HG03039 (cell line): Measurements from ENCODE around the gene ETV6.

Experiments
- ATAC-seq: cut with Tn5 transposase; IDR thresholded peaks from one replicate; pipeline ENCODE4 v1.9.1; 2021; ENCODE audit warnings: mild to moderate bottlenecking, moderate library complexity; ENCODE audit not compliant: unreplicated experiment

The ETV6 gene

DNA sequence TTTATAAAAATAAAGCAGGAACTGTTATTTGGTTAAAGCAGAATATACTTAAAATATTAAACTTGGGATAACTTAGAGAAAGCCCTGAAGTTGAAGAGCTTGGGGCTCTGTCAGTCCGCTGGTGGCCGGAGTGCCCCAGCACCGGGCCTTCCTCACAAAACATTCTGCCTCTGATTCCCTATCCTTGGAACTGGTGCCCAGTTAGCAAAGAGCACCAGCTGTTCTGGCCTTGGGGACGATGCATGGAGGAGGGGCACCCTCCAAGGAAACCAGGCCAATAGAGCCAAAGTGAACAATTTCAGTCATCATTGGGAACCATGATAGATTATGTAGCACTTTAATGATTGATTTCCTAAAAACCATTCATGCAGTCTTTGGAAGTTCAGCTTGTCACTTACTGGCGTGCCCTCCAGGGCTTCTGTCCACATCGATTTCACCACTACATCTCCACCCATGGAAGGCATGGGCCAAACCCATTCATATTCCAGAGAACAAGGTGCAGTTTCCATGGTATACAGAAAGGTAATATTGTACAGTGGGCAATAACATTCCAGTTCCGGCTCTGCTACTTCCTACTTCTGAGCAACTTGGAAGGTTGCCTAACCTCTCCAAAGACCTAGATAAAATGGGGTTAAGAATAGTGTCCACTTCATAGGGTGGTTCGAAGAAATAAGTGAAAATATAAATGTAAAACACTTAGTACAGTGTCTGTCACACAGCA, 145.9 kb downstream of the ETV6 start:
- ATAC-seq: no peak

DNA sequence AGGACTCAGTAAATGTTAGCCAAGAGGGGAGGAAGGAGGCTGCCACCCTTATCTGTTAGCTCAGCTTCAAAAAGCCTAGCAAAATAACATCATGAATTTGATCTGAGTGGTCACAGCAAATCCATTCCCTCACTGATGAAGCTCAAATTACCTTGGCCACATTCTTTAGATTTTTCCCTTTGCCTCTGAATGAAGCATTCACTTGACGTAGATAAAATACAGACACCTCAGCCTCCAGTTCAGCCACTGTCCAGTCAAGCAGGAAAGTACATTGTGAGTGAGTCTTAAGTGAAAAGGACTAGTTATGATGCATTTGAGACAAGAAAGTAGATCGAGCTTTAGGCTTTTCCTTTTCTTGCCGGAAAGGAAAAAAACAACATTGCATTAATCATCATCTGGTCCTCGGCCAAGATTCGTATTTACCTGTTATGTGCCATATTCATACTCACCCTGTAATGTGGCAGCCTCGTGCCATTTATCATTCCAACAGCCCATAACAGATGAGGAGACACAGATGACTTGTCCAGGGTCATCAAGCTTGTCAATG, 146.5 kb downstream of the ETV6 start:
- ATAC-seq: no peak

DNA sequence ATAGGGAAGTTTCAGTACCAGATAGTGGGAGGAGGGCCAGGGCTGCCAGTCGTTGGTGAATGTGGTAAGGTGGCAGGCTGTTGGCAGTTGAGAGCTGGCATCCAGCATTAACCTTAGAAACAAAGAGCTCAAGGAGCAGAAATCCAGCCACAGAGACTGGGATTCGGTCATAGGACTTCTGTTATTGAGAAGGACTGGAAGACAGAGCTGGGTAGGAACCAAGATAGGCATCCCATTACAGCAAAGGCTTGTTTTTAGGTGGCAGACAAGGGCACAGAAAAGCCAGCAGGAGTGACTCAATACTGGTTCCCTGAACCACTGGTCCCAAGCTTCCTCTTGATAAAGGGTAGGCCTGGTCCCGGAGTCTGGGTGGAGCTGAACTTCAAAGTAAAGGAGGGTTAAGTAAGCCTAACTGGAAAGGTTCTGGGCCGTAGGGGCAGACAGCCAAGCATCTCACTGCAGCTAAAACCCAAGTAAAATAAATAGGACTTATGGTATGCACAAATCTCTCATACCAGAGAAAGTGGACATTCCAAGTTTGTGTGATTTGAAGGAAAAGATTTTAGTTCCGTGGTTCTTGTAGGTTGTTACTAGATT, 147.9 kb downstream of the ETV6 start:
- no peak for ATAC-seq

DNA sequence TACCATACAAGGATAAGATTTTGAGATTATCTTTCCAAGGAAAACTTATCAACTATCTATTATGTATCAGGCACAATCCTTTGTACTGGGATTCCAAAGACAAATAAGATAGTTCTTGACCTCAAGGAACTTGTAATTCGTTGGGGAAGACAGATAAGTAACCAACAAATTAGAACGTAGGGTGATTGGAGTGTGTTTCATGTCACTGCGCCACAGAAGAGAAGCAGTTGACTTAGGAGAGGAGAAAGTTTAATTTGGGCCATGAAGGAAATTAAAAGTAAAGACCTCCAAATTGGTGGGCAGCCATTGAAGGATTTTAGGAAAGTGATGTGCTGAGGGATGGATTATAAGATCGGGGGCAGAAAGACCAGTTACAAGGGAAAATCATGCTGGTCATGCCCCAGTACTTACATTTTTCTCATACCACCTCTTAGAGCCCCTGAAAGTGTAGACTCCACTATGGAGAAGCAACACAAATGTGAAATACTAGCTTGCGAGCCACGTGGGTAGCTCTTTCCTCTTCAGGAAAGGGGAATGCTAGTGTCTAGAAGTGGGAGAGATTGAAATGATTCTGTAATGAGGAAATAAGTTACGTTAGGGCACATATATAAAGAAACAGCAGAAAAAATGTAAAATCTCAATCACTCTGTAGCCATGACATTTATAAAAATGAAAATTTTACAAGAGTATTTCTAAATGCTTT, 148.7 kb downstream of the ETV6 start:
- ATAC-seq: no peak

DNA sequence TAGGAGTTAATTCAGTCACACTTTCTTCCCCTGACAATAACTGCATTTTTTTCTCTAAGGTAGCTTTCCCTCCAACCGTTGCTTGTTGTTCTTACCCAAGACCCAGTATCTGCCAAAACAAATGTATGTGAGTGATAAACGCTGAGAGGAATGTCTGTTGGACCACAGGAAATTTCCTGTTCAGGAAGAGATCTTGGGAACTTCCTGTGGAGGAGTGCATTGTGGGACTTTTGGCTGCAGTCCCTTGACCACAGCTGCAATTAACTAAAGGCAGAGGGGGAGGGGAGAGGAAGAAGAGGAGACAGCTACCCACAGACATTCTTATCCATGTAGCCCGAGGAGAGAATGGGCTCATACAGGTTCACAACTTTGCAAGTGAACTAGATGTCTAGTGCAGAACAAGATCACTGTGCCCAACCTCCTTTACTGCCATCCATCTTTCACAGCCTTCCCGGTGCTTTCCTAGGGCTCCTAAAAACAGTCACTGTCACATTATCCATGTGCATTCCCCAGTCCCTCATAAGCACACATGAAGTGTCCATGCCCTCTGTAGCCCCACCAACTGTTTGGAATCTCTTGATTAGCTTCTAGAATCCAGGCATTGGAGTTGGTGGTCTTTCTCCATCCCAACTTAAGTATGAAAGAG, 149.5 kb downstream of the ETV6 start:
- ATAC-seq: no peak

DNA sequence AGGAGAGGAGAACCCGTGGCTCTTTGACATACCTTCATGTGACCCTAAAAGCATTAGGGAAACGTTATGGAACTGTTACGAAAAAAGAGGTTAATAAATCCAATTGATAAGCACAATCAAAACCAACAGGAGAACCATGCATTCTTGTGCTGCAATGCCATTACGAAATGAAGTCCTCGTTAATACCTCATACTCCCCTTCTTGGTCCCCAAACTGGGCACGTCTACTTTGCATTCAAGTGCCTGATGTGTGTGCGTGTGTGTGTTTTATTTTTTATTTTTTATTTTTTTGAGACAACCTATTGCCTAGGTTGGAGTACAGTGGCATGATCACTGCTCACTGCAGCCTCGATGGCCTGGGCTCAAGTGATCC, 150.0 kb downstream of the ETV6 start:
- no peak for ATAC-seq

DNA sequence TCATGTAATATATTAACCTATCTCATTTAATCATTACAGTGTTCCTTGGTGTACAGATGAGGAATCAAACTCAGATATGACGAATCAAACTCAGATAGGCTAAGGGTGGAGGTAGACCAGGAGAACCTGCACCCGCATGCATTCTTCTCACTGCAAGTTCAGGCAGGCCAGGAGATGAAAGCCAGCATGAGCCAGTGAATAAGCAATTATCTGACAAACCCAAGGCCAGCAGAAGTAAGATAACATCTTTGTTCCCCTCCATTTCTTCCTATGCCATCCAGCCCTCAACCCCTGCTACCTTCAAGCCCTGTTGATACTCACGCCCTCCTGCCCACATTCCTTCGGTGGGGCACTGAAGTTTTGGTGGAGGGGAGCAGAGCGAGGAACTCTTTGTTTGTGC, 152.2 kb downstream of the ETV6 start:
- no peak for ATAC-seq

DNA sequence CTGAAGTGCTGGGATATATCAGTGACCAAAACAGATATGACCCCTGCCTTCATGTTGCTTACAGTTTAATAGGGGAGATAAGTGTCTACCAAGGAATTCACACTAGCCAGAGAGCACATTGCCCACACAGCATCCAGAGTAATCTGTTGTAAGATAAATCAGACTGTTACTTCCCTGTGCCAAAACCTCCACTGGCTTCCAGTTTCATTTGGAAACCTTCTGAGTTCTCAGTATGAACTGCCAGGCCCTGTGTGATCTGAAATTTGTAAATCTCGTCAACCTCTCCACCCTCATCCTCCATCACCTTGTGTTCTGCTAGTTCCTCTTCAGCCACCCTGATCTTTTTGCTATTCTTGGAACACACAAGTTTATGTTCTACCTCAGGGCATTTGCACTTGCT, 154.7 kb downstream of the ETV6 start:
- ATAC-seq: no peak

DNA sequence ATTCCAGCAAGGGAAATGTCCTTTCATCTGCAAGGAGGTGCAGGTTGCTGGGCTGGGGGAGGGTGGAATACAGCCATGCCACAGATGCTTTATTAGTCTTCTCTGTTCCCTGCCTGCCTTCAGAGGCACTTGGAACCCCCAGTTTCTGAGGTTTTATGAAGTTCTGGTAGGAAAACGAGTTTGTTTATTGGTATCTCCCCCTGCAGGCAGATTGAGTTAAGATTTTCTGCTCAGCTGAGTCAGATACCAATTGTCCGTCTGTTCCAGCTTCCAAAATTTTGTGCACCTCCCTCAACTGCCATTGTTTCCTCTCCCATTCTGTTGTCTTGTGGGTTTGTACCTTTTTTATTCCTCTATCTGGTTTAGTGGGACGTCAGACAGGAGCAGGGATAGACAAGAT, 155.6 kb downstream of the ETV6 start:
- no peak for ATAC-seq

DNA sequence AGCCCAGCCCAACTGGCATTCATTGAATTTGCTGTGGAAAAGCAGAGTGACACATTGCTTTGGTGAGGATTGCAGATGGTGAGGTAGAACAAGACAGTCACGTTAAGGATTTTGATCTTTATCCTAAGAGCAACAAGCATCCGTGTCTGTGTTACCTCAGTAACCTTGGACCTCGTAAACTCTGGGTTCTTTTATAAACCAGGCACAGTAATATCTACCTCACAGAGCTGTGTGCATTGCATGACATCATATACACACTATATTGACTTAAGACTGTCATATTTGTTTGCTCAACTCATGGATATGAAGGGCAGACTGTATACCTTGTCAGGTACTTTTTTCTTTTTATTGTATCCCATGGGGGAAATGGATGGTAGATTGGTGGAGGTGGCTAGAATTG, 156.2 kb downstream of the ETV6 start:
- ATAC-seq: no peak

DNA sequence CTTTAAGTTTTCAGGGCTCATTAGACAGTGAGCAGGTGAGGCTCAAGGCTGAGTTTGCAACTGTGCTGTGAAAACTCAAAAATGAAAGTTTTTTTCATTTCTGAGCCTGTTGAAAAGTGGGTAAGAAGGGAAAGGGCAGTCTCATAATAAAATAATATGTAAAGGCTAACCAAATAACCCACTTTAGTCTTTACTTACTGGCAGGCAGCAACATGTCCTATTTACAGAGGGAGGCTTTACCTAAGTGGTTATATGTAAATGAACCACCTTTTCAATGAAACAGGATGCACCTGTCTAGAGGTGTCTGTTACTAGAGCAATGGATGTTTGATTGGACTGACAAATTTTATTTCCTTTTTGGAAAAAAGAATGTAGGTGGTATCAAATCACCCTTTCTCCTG, 158.0 kb downstream of the ETV6 start:
- no peak for ATAC-seq

DNA sequence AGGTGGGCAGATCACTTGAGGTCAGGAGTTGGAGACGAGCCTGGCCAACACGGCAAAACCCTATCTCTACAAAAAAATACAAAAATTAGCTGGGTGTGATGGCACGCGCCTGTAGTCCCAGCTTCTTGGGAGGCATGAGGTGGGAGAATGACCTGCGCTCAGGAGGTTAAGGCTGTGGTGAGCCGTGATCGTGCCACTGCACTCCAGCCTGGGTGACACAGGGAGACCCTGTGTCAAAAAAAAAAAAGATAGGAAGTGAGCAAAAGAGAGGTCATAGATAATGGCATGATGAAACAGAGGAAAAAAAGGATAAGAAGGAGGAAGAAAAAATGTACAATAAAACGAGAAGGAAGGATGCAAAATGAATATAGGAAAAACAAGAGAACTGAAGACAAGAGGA, 159.5 kb downstream of the ETV6 start:
- ATAC-seq: no peak

DNA sequence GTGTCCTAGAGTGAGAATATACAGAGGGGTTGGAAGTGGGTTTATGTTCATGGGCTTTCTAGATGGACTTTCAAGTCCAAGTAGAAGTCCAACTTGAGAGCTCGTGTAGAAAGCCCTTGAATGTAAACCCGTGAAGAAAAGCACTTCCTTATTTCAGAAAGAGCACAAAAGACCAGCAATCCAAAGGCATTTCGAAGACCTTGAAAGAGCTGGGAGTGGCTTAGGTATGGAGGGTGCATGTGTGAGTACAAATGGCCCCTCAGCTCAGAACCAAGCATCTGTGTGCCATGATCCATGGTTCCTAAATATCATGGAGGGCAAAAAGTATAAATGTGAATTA, 160.7 kb downstream of the ETV6 start:
- ATAC-seq: no peak

DNA sequence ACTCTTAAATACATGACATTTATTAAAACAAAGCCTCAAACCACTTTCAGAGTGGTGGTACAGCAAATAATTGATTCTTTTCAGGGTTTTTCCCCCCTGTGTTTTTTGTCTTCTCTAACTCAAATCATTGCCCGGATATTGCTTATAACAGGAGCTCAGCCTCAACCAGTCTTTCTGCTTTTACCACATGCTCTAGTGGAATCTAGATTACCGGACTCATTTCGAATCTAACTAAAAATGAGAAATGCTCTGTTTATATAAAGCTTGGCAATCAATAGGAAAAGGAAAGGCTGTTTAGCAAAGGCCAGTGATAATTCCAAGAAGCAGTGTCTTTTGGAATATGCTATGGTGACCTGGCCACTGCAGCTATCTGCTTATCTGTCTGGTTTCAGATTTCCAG, 161.5 kb downstream of the ETV6 start:
- ATAC-seq: no peak

DNA sequence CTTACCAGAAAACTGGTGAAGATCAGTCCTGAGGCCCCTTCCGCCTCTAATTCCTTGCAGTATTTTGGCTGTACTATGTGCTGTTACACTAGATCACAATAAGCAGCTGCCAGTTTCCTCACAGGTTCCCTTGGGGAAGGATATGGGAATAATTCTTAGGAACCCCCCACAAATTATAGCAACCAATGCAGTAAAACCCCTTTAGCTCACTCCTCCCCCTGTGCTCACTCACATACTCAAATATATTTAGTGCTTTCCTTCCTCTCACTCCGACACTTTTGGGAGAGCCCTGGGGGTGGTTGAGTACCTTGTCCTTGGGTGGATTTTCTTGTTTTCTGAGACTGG, 162.7 kb downstream of the ETV6 start:
- ATAC-seq: no peak

DNA sequence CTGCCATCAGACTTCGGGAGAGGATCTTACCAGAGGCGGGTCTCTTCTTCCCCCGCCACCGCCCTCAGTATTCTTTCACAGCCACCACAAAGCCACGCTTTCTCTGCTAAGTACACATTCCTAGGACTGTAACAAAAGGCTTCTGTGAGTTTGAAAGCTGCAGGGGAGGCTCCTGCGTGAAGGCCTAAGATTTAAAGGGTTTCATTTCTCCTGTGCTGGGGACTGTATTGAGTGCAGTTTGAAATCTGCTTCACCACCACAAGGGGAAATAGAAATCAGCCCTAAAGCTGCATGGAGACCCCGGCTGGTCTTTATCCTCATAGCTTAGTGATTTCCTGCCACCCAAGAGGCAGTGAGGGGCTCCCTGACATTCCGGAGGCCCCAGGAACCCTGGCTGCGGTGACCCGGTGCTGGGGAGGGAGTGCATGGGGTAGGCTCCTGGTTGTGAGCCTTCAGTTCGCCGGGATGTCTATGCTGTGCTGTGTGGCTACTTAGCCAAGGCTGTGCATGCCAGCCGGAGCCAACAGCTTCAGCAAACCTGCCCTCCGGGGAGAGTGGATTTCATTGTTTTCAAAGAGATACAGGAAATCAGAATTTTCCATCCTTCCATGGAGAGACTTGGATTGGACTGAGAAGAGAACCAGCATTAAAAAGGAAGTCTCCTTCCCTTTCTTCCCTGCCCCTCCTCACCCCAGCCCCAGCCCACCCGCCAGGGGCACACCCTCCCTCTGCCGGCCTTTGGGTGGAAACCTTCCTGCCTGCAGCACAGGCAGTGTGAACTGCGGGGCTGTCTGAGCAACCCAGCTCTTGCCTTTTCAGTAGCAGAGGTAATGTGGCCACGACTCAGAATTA, 163.3 kb downstream of the ETV6 start:
- ATAC-seq: peak; percentile 61

DNA sequence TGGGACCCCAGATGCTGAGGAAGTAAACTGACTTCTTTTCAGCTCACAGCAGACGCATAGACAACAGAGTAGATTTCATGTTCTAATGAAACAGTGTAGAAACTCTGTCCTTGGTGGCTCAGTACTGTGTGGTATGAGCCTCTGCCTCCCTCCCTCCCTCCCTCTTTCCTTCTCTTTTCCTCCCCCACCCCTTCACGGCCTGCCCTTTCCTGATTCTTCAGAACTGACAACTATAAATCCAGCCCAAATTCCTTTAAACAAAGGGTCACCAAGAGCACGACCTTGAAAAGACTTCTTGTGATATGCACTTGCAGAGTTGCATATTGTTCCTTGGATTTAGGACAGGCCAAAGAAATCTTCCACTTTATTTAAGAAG, 164.0 kb downstream of the ETV6 start:
- no peak for ATAC-seq

DNA sequence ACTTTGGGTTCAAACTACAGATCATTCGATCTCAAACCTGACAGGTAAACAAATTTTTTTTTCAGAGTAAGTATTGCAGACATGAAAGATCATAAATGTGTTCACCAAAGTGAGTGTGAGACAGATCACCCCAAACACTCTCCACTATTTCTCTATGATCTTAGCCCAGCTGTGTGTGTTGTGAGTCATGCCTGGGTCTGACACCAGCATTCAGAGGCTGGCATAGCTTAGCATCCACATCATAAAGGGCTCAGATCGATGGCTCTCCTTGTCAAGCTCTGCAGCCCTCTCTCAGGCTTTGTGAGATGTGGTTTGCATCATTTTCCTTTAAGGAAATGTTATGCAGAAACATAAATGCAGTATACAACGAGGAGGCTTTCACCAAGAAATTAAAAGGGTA, 164.9 kb downstream of the ETV6 start:
- ATAC-seq: no peak

DNA sequence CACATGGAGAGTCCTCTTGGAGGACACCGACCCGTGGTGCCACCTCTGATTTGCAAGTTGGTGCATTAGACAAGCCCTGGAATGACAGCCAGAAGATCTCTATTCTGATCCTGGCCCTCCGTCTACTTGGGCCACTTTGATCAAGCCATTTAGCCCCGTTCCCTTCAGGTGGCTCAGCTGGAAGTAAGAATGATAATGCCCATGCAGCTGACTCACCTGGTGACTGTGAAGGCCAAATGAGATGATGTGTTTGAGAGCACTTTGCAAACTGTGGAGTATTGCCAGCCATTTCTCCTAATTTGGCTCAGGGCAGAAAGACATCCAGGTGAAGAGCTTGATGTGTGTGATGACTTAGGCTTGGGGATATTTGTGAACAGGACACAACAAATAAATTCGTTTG, 165.9 kb downstream of the ETV6 start:
- ATAC-seq: no peak

DNA sequence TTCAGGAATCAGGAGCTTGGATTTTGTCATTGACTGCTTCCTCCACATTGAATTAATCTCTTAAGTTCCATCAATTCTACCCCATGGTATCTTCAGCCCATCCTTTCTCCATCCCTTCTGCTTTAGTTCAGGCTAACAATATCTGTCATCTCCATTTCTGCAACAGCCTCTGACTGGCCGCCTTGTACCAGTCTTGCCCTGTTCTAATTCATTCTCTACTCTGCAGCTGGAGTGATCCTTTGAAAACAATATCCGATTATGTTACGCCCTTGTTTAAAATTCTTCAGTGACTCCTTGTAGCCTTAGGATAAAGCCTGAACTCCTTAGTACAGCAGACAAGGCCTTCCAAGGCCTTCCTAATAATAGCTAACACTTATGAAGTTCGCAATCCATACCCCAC, 170.2 kb downstream of the ETV6 start:
- no peak for ATAC-seq

DNA sequence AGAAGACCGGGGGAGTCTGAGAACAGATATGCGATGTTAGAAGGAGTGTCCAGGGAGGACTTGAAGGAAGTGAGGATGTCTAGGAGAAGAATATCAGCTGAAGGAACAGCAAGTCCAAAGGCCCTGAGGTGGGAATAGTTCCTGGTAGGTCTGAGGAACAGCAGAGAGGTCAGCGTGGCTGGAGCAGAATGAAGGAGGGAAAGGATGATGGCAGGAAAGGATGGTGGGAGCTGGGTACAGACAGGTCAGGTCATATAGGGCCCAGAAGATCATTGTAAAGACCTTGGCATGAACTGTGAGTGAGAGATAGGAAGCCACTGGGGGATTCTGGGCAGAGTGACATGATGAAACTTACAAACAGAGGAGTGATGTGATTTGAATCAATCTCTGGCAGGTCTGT, 171.0 kb downstream of the ETV6 start:
- ATAC-seq: no peak
